ENCODE measurements around the gene NPDC1.

GRCh38 chr9:137021979-137022661, 23.9 kb downstream of the NPDC1 start:
- TF ChIP-seq KDM1A (IDR thresholded peaks at IDR 0.05; ENCODE audit: borderline replicate concordance, low read length), result no peak
- TF ChIP-seq, protein P1, sequence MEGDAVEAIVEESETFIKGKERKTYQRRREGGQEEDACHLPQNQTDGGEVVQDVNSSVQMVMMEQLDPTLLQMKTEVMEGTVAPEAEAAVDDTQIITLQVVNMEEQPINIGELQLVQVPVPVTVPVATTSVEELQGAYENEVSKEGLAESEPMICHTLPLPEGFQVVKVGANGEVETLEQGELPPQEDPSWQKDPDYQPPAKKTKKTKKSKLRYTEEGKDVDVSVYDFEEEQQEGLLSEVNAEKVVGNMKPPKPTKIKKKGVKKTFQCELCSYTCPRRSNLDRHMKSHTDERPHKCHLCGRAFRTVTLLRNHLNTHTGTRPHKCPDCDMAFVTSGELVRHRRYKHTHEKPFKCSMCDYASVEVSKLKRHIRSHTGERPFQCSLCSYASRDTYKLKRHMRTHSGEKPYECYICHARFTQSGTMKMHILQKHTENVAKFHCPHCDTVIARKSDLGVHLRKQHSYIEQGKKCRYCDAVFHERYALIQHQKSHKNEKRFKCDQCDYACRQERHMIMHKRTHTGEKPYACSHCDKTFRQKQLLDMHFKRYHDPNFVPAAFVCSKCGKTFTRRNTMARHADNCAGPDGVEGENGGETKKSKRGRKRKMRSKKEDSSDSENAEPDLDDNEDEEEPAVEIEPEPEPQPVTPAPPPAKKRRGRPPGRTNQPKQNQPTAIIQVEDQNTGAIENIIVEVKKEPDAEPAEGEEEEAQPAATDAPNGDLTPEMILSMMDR (IDR thresholded peaks at IDR 0.05; ENCODE audit: control extremely low read depth in 1 of 3, insufficient read depth in 1 of 3, low read depth in 1 of 3, low read length in 3 of 3), result no peak
- no peak for TF ChIP-seq JUND (IDR thresholded peaks at IDR 0.05; ENCODE audit: low read length)
- TF ChIP-seq POLR2AphosphoS5 (IDR thresholded peaks at IDR 0.05; ENCODE audit: low read depth, low read length), result no peak
- TF ChIP-seq BCL11A (IDR thresholded peaks at IDR 0.05; ENCODE audit: low read depth in 2 of 2, low read length in 2 of 2), result no peak
- no peak for TF ChIP-seq EP300 (IDR thresholded peaks at IDR 0.05; ENCODE audit: borderline replicate concordance in 1 of 2, low read depth in 2 of 2, low read length in 2 of 2)
- TF ChIP-seq RFX5 (IDR thresholded peaks at IDR 0.05; ENCODE audit: borderline replicate concordance, low read depth, low read length), result no peak
- no peak for TF ChIP-seq RBBP5 (IDR thresholded peaks at IDR 0.05; ENCODE audit: borderline replicate concordance, low read depth, low read length)
- TF ChIP-seq TEAD4 (IDR thresholded peaks at IDR 0.05; ENCODE audit: low read depth, low read length), result no peak
- TF ChIP-seq YY1 (IDR thresholded peaks at IDR 0.05; ENCODE audit: low read depth, low read length), result no peak
- TF ChIP-seq POLR2A (IDR thresholded peaks at IDR 0.05; ENCODE audit: control extremely low read depth in 1 of 2, low read depth in 2 of 2, low read length in 2 of 2), result no peak
- no peak for TF ChIP-seq BRCA1 (IDR thresholded peaks at IDR 0.05; ENCODE audit: low read depth, low read length)
